HFFc6 (cell line): ENCODE data around the gene LRRC27. TPM values are rescaled to one million over a fixed set of nuclear protein-coding genes. Genes with fewer than 3 reads are reported as not detected.
A peak's percentile ranks its signal among the peaks of the same experiment; 100 is the strongest.

ENCODE experiments used
- DNase-seq: peaks from one replicate; pipeline ENCODE4 v3.0.0-alpha.2; 2018
- H3K27ac Mint-ChIP-seq: 2 replicates; pipeline ENCODE4 v1.8.0; 2020; ENCODE audit warnings: mild to moderate bottlenecking, mixed read lengths
- H3K27me3 Mint-ChIP-seq: 2 replicates; pipeline ENCODE4 v1.8.0; 2021; ENCODE audit warnings: mild to moderate bottlenecking, moderate library complexity, mixed read lengths; ENCODE audit not compliant: insufficient read depth
- H3K36me3 Mint-ChIP-seq: 2 replicates; pipeline ENCODE4 v1.8.0; 2021; ENCODE audit warnings: low read depth, mixed read lengths
- H3K4me1 Mint-ChIP-seq: 2 replicates; pipeline ENCODE4 v1.8.0; 2020; ENCODE audit warnings: low read depth, mixed read lengths
- H3K4me3 Mint-ChIP-seq: 2 replicates; pipeline ENCODE4 v1.8.0; 2020; ENCODE audit warnings: mild to moderate bottlenecking, moderate library complexity, mixed read lengths
- H3K9me3 Mint-ChIP-seq: 2 replicates; pipeline ENCODE4 v1.8.0; 2020; ENCODE audit warnings: mild to moderate bottlenecking, mixed read lengths
- total RNA-seq, 6 experiments: library from RNA; stranded (reverse); fragmentation: NEBNext Ultra II Directional; extraction: Animal tissue kit (Norgen Biotek cat#: 25700); gene quantifications; 2 replicates in 1 of 6; 3 replicates in 5 of 6; pipeline ENCODE4 v1.2.3, GENCODE V29; 2021
- TF ChIP-seq, protein P1 (sequence below): fragments of 200-600 bp; sonication (generic); IDR thresholded peaks from 2 replicates; pipeline ENCODE4 v1.5.0; 2021; ENCODE audit warnings: antibody characterized with exemption, mild to moderate bottlenecking

Gene LRRC27
- total RNA-seq, 6 experiments from 2014 or later = 4.7 to 6.7 (median 6.0) TPM

DNA sequence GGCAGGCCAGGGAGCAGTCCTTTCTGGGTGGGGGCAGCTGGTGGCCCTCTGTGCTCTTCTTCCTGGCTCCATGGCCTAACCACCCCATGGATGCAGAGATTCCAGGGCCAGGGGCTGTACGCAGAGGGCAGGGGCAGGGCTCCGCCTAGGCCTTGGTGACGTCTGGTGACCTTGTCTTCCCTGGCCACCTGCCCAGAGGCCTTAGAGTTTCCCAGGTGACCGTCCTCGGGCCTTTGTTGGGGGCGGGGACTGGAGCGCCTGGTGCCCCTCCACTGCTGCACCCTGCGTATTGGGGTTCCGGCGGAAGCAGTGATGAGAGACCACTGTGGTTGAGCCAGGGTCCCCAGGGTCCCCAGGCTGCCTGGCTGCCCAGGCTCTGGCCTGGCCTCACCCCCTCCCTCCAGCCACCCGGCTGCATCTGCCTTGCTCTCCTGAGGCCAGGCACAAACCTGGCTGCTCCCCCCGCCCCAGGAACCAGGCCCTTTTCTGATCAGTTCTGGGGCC is 75.3 kb downstream of the LRRC27 start:
- no peaks in the 10 kb centered on the region for H3K9me3 Mint-ChIP-seq
- H3K4me1 Mint-ChIP-seq = no peaks in the 10 kb centered on the region
- H3K27ac Mint-ChIP-seq = peak overlapping the region; percentile 28; the same call in 1 of the 2 replicates
- no peaks in the 10 kb centered on the region for H3K27me3 Mint-ChIP-seq
- 0 out of 2 replicates have a peak, but pooled peaks cover 5% of the 10 kb centered on the region for H3K36me3 Mint-ChIP-seq
- TF ChIP-seq, protein P1, sequence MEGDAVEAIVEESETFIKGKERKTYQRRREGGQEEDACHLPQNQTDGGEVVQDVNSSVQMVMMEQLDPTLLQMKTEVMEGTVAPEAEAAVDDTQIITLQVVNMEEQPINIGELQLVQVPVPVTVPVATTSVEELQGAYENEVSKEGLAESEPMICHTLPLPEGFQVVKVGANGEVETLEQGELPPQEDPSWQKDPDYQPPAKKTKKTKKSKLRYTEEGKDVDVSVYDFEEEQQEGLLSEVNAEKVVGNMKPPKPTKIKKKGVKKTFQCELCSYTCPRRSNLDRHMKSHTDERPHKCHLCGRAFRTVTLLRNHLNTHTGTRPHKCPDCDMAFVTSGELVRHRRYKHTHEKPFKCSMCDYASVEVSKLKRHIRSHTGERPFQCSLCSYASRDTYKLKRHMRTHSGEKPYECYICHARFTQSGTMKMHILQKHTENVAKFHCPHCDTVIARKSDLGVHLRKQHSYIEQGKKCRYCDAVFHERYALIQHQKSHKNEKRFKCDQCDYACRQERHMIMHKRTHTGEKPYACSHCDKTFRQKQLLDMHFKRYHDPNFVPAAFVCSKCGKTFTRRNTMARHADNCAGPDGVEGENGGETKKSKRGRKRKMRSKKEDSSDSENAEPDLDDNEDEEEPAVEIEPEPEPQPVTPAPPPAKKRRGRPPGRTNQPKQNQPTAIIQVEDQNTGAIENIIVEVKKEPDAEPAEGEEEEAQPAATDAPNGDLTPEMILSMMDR = no peak
- H3K4me3 Mint-ChIP-seq = no peak overlapping the region
- DNase-seq = no peak

DNA sequence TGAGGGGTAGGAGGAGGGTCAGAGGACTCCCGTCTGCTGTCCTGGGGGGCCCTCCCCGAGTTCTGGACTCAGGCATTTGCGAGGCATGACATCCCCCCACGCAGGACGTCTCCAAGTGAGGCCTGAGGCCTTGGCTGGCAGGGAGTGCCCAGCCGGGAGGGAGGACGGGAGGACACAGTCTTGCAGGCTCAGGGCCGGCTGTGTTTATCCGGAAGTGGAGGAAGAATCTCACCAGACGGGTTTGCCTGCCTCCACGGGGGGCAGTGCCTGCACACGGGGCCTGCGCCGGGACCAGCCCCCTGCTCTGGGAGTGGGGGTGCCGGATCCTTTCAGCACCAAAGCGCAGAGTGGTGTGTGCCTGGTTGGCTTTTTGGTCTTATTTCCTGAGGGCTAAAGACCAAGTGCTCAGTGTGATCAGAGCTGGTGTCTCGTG is 75.9 kb downstream of the LRRC27 start:
- Mint-ChIP-seq H3K4me1 (no peaks in the 10 kb centered on the region), H3K4me3 (no peak overlapping the region), H3K27me3 (no peaks in the 10 kb centered on the region), H3K27ac (peak overlapping the region; percentile 28; the same call in 1 of the 2 replicates), H3K36me3 (0 out of 2 replicates have a peak, but pooled peaks cover 5% of the 10 kb centered on the region), H3K9me3 (no peaks in the 10 kb centered on the region)
- TF ChIP-seq, protein P1 = no peak
- no peak for DNase-seq

DNA sequence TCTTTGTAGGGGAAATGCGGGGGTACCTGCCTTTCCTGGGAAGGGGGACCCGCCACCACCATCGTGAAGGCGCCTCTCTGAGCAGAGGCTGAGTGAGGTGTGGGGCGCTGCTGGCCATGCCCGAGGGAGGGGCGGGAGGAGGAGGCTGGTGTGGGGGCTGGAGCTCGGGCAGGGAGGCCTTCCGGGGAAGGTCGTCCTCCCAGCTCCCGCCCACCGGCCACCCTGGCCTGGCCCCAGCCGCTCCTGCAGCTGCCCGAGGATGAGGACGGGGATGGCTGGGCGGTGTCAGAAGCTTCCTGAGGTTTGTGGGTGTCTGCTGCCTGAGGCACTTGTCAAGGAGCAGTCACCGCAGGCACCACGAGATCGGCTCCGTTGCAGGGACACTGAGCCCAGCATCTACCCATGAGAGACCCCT is 76.4 kb downstream of the LRRC27 start:
- TF ChIP-seq, protein P1 = no peak
- H3K9me3 Mint-ChIP-seq = no peaks in the 10 kb centered on the region
- no peak overlapping the region for H3K27ac Mint-ChIP-seq
- H3K4me1 Mint-ChIP-seq = no peaks in the 10 kb centered on the region
- 0 out of 2 replicates have a peak, but pooled peaks cover 5% of the 10 kb centered on the region for H3K36me3 Mint-ChIP-seq
- DNase-seq = no peak
- no peaks in the 10 kb centered on the region for H3K27me3 Mint-ChIP-seq
- H3K4me3 Mint-ChIP-seq = no peak overlapping the region

DNA sequence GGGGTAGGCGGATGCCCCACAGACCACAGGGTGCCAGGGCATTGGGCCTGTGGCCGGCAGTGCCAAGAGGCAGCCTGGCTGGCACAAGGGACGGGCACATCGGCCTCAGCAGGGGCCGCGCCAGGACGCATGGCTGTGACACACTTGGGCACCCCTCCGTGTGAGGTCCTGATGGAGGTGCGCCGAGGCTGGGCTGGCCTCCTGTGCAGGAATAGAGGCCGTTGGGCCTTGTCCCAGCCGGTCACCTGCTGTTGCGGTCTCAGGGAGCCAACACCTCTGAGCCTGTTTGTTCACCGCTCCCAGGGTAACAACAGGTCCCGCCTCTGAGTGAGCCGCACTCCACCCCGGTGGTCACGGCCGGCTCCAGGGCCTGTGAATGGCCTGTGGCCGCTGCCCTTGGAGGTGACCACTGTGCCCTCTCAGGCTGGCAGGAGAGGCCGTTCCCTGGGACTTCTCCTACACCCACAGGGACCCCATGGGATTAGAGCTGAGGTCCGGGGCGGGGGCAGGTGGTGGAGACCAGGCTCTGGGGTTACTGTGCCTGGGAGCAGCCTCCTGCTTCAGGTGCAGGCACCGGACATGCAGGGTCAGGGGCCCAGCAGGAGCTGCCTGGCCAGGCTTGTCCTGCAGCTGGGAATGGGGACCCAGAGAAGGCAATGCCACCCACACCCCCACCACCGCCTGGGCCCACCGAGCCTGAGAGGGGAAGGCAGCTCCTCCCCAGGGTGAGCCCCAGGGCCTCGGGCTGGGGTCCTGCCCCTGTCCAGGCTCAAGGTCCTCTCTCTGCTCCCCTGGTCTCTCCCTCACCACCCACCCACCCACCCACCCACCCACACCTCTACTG is 77.1 kb downstream of the LRRC27 start:
- TF ChIP-seq, protein P1 = no peak
- no peaks in the 10 kb centered on the region for H3K27me3 Mint-ChIP-seq
- no peak for DNase-seq
- H3K9me3 Mint-ChIP-seq = no peaks in the 10 kb centered on the region
- 0 out of 2 replicates have a peak, but pooled peaks cover 5% of the 10 kb centered on the region for H3K36me3 Mint-ChIP-seq
- no peak overlapping the region for H3K4me3 Mint-ChIP-seq
- no peaks in the 10 kb centered on the region for H3K4me1 Mint-ChIP-seq
- H3K27ac Mint-ChIP-seq = no peak overlapping the region

DNA sequence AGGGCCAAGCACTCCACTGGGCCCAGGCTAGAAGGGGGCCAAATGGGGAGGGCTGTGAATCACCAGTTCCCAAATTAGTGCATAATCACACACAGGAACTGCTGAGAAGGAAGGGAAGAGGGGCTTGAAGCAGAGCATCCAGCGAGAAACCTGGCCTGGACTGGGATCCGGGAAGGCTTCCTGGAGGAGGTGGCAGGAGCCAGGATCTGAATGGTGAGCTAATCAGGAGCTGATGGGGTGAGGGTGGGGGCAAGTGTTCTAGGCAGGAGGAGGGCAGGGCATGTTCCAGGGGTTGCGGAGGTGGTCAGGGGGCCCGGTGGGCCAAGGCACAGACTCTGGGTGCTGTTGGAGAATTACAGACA is 77.7 kb downstream of the LRRC27 start:
- Mint-ChIP-seq H3K27ac (no peak overlapping the region), H3K36me3 (0 out of 2 replicates have a peak, but pooled peaks cover 5% of the 10 kb centered on the region), H3K27me3 (no peaks in the 10 kb centered on the region), H3K9me3 (no peaks in the 10 kb centered on the region), H3K4me1 (no peaks in the 10 kb centered on the region), H3K4me3 (no peak overlapping the region)
- TF ChIP-seq, protein P1 = no peak
- DNase-seq = no peak
